Caco-2 (cell line): ENCODE measurements around the gene IGFL3. TPM values are rescaled to one million over a fixed set of nuclear protein-coding genes. Genes with fewer than 3 reads are reported as not detected.

ENCODE experiments used
- BruUV-seq: library from RNA; stranded (reverse); fragments of 400-500 nt; replicated peaks from 2 replicates; lab custom pipeline; 2021; lab: Mats Ljungman, UMichigan
- CTCF ChIA-PET: fragments of 300-600 bp; sonication (Branson Sonifier 250); formaldehyde crosslinking; loops from one replicate; lab custom pipeline; 2022; ENCODE audit warnings: antibody characterized with exemption; lab: Charles Lee
- POLR2A ChIA-PET: fragments of 300-600 bp; sonication (Branson Sonifier 250); formaldehyde crosslinking; loops from one replicate; lab custom pipeline; 2022; ENCODE audit warnings: antibody characterized with exemption; lab: Charles Lee
- DNase-seq, 2 experiments: peaks; one replicate each; pipeline versions ENCODE4 v3.0.0 to v3.0.0-alpha.2; 2020 to 2022
- H3K27me3 ChIP-seq: replicated peaks from 2 replicates; pipeline ENCODE4 v1.6.0; 2011; ENCODE audit warnings: low read length; ENCODE audit not compliant: control insufficient read depth, insufficient read depth
- H3K36me3 ChIP-seq: 2 replicates; pipeline ENCODE4 v1.5.1; 2011; ENCODE audit warnings: low read length; ENCODE audit not compliant: control insufficient read depth, insufficient read depth
- H3K4me1 ChIP-seq: fragments of 250-450 bp; sonication (Bioruptor Pico); 2 replicates; pipeline ENCODE4 v1.5.1; 2020; ENCODE audit warnings: mild to moderate bottlenecking
- H3K4me3 ChIP-seq: 2 replicates; pipeline ENCODE4 v1.5.1; 2011; ENCODE audit warnings: low read depth, mild to moderate bottlenecking, control low read depth, low read length
- H3K9me3 ChIP-seq: fragments of 250-450 bp; sonication (Bioruptor Pico); 2 replicates; pipeline ENCODE4 v1.5.1; 2020; ENCODE audit warnings: mild to moderate bottlenecking, moderate library complexity
- H3K27ac Mint-ChIP-seq: one replicate; pipeline ENCODE4 v1.8.0; 2022; ENCODE audit warnings: mixed read lengths; ENCODE audit not compliant: unreplicated experiment
- H3K27me3 Mint-ChIP-seq: one replicate; pipeline ENCODE4 v1.8.0; 2022; ENCODE audit warnings: mixed read lengths; ENCODE audit not compliant: insufficient read depth, unreplicated experiment
- H3K36me3 Mint-ChIP-seq: one replicate; pipeline ENCODE4 v1.8.0; 2022; ENCODE audit warnings: mild to moderate bottlenecking, mixed read lengths; ENCODE audit not compliant: insufficient read depth, unreplicated experiment
- H3K4me1 Mint-ChIP-seq: one replicate; pipeline ENCODE4 v1.8.0; 2022; ENCODE audit warnings: low read depth, mixed read lengths; ENCODE audit not compliant: unreplicated experiment
- H3K4me3 Mint-ChIP-seq: one replicate; pipeline ENCODE4 v1.8.0; 2022; ENCODE audit warnings: mild to moderate bottlenecking, moderate library complexity, mixed read lengths; ENCODE audit not compliant: unreplicated experiment
- H3K9me3 Mint-ChIP-seq: one replicate; pipeline ENCODE4 v1.8.0; 2022; ENCODE audit warnings: mixed read lengths; ENCODE audit not compliant: unreplicated experiment
- intact Hi-C: fragments of 100-400 bp; cut with micrococcal nuclease; formaldehyde crosslinking; loops from one replicate; pipeline ENCODE4 v1.10.0; 2022; ENCODE audit not compliant: unreplicated experiment
- total RNA-seq: library from RNA; stranded (reverse); gene quantifications from 2 replicates; pipeline ENCODE4 v1.2.3, GENCODE V29; 2022
- TF ChIP-seq, protein P1 (sequence below), 2 experiments: fragments of 200-600 bp in 1 of 2; IDR thresholded peaks; 1 replicate in 1 of 2; 2 replicates in 1 of 2; pipeline versions ENCODE4 v1.5.1 to v1.8.0; 2011 to 2022; ENCODE audit warnings: antibody characterized with exemption in 1 of 2, control low read depth in 1 of 2, inconsistent platforms in 1 of 2, low read depth in 1 of 2, low read length in 1 of 2, mild to moderate bottlenecking in 1 of 2, moderate library complexity in 1 of 2; ENCODE audit not compliant: insufficient read depth in 1 of 2, severe bottlenecking in 1 of 2, unreplicated experiment in 1 of 2

Gene IGFL3
- total RNA-seq, 1 experiment from 2014 or later, result not detected

DNA sequence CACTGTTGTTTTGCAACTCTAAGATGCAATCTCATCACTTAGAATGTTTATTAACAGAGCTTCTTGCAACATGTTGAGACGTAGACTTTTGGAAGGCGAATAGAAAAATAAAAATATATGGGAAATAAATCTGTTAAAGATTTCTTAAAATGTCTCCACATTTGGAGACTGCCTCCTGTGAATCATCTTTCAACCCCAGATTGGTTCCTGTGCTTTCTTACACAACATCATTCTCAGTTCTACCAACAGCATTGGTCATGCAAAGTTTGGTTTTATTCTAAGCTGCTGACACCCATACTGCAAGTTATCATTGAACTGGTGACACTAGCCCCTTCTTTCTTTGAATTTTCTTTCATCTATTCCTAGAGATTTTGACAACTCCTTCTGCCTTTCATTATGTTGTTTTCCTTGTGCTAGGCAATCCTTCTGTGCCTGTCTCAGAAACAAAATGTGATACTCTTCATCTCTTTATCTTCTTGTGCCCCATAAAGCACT is 1.6 kb upstream of the IGFL3 start:
- no peaks in the 10 kb centered on the region for H3K36me3 ChIP-seq
- POLR2A ChIA-PET, result no interaction called here
- Mint-ChIP-seq H3K27me3 (no peaks in the 10 kb centered on the region), H3K36me3 (no peaks in the 10 kb centered on the region), H3K4me3 (no peak overlapping the region), H3K27ac (no peak overlapping the region), H3K9me3 (peaks cover 10% of the 10 kb centered on the region), H3K4me1 (peaks cover 6% of the 10 kb centered on the region)
- no peak for DNase-seq
- H3K4me1 ChIP-seq, result no peaks in the 10 kb centered on the region
- H3K4me3 ChIP-seq, result no peak overlapping the region
- TF ChIP-seq, protein P1, sequence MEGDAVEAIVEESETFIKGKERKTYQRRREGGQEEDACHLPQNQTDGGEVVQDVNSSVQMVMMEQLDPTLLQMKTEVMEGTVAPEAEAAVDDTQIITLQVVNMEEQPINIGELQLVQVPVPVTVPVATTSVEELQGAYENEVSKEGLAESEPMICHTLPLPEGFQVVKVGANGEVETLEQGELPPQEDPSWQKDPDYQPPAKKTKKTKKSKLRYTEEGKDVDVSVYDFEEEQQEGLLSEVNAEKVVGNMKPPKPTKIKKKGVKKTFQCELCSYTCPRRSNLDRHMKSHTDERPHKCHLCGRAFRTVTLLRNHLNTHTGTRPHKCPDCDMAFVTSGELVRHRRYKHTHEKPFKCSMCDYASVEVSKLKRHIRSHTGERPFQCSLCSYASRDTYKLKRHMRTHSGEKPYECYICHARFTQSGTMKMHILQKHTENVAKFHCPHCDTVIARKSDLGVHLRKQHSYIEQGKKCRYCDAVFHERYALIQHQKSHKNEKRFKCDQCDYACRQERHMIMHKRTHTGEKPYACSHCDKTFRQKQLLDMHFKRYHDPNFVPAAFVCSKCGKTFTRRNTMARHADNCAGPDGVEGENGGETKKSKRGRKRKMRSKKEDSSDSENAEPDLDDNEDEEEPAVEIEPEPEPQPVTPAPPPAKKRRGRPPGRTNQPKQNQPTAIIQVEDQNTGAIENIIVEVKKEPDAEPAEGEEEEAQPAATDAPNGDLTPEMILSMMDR (IDR thresholded peaks at IDR 0.05; ENCODE audit: insufficient read depth in 1 of 2, low read depth in 1 of 2, low read length in 1 of 2, severe bottlenecking in 1 of 2, unreplicated experiment in 1 of 2), result no peak
- intact Hi-C loops, result no loop called here
- H3K27me3 ChIP-seq, result no peaks in the 10 kb centered on the region
- no peaks in the 10 kb centered on the region for H3K9me3 ChIP-seq
- BruUV-seq, result no TSS peak
- CTCF ChIA-PET, result no interaction called here

DNA sequence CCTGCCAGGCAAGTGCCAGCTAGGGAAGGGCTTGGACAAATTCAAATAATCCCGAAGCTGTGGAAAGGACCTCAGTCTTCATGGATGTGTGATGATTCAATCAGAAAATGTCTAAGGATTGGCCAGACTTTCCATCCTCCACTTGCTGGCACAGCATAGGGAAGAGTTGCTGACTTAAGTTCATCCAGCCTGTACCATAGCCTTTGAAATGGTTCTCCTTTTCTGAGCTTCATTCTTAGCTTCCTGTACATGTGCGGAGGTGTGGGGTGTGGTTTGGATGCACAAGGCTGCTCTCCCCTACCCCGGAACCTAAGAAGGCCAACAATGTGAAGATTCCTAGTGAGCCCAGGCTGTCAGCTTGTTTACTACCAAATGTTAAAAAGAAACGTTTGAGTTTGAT is 959 bp upstream of the IGFL3 start:
- no peak for DNase-seq
- no peaks in the 10 kb centered on the region for H3K9me3 ChIP-seq
- BruUV-seq, result no TSS peak

DNA sequence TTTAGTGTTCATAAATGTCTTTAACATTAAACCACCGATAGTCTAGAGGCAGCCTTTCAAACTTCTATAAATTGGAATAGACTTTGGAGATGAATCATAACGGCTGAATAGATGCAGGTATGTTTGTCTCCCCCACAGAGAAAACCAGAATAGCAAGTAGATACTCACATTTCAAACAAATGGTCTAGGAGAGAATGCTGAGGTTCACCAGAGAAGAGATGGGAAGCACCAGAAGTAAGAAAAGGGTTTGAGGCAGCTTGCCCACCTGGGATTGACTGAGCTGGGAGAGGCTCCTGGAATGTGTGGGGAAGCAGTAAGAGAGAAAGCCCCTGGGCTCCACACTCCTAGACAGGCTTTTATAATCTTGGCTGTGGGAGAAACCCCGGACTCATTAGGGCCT is 6.4 kb downstream of the IGFL3 start:
- no peaks in the 10 kb centered on the region for H3K4me1 ChIP-seq
- POLR2A ChIA-PET, result no interaction called here
- Mint-ChIP-seq H3K27ac (no peak overlapping the region), H3K4me1 (peaks cover 6% of the 10 kb centered on the region), H3K36me3 (no peaks in the 10 kb centered on the region), H3K4me3 (no peak overlapping the region), H3K27me3 (no peaks in the 10 kb centered on the region), H3K9me3 (no peaks in the 10 kb centered on the region)
- H3K4me3 ChIP-seq, result no peak overlapping the region
- H3K36me3 ChIP-seq, result no peaks in the 10 kb centered on the region
- no peak for DNase-seq
- H3K9me3 ChIP-seq, result no peaks in the 10 kb centered on the region
- CTCF ChIA-PET, result no interaction called here
- intact Hi-C loops, result no loop called here
- TF ChIP-seq, protein P1 (IDR thresholded peaks at IDR 0.05; ENCODE audit: insufficient read depth in 1 of 2, low read depth in 1 of 2, low read length in 1 of 2, severe bottlenecking in 1 of 2, unreplicated experiment in 1 of 2), result no peak
- no TSS peak for BruUV-seq
- no peaks in the 10 kb centered on the region for H3K27me3 ChIP-seq

More for the DNA sequence above, 959 bp upstream of the IGFL3 start:
- TF ChIP-seq, protein P1 (IDR thresholded peaks at IDR 0.05; ENCODE audit: insufficient read depth in 1 of 2, low read depth in 1 of 2, low read length in 1 of 2, severe bottlenecking in 1 of 2, unreplicated experiment in 1 of 2), result no peak
- Histone ChIP-seq H3K4me1 (no peaks in the 10 kb centered on the region), H3K36me3 (no peaks in the 10 kb centered on the region), H3K4me3 (no peak overlapping the region), H3K27me3 (no peaks in the 10 kb centered on the region)
- Mint-ChIP-seq H3K4me1 (peaks cover 6% of the 10 kb centered on the region), H3K4me3 (no peak overlapping the region), H3K27me3 (no peaks in the 10 kb centered on the region), H3K36me3 (no peaks in the 10 kb centered on the region), H3K27ac (no peak overlapping the region), H3K9me3 (peaks cover 10% of the 10 kb centered on the region)
- POLR2A ChIA-PET, result no interaction called here
- intact Hi-C loops, result no loop called here
- CTCF ChIA-PET, result no interaction called here
